ENCODE measurements around the gene ADD2.

The ADD2 gene

GRCh38 chr2:70709275-70710037 is 58.5 kb downstream of the ADD2 start:
- ATAC-seq (ENCODE audit: low read depth) = no peak
- H3K27me3 ChIP-seq (ENCODE audit: insufficient read depth, poor library complexity, severe bottlenecking) = peaks cover 3% of the 10 kb centered on the region
- H3K4me1 ChIP-seq (ENCODE audit: insufficient read depth, poor library complexity, severe bottlenecking) = no peaks in the 10 kb centered on the region

DNA sequence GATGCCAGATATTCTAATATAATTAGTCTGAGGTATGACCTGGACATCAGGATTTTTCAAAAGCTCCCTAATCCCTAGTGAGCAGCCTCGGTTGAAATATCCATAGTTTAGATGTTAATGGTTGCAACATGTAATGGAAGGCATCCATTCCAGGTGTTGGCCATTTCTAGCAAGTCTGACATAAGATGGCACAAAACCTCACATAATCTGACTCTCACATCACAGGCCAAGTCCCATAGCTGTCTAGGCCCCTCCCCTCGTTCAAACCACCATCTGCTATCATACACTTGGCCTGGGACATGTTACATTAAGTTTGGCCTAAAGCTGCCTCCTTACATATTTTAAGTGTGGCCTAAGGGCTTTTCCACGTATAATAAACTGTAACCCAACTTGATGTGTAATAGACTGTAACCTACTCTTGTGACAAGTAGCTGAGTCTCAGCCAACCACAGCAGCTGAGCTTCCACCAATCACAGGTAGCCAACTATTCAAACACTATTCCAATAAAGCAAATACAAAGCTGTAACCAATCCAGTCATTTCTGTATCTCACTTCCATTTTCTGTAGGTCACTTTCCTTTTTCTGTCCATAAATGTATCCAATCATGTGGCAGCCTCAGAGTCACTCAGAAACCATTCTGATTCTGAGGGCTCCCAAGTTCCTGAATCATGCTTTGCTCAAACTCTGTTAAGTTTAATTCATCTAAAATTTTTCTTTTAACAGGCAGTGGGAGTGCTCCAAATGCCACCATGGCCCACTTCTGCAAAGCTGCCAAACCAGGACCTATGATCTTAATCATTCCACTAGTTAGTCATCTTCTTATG is 59.4 kb downstream of the ADD2 start:
- Histone ChIP-seq H3K27me3 (ENCODE audit: insufficient read depth, poor library complexity, severe bottlenecking) (peaks cover 3% of the 10 kb centered on the region), H3K36me3 (ENCODE audit: low read depth) (no peaks in the 10 kb centered on the region), H3K4me3 (ENCODE audit: severe bottlenecking) (no peak overlapping the region), H3K4me1 (ENCODE audit: insufficient read depth, poor library complexity, severe bottlenecking) (no peaks in the 10 kb centered on the region), H3K27ac (ENCODE audit: poor library complexity, severe bottlenecking) (no peak overlapping the region), H3K9me3 (ENCODE audit: severe bottlenecking) (no peaks in the 10 kb centered on the region)
- ATAC-seq (ENCODE audit: low read depth) (no peak), DNase-seq (ENCODE audit: low spot score) (no peak)
- TF ChIP-seq CTCF (IDR thresholded peaks at IDR 0.05; ENCODE audit: poor library complexity, severe bottlenecking) = no peak

More at GRCh38 chr2:70709275-70710037, 58.5 kb downstream of the ADD2 start:
- H3K9me3 ChIP-seq (ENCODE audit: severe bottlenecking) = no peaks in the 10 kb centered on the region
- no peak overlapping the region for H3K4me3 ChIP-seq (ENCODE audit: severe bottlenecking)
- H3K27ac ChIP-seq (ENCODE audit: poor library complexity, severe bottlenecking) = no peak overlapping the region
- H3K36me3 ChIP-seq (ENCODE audit: low read depth) = no peaks in the 10 kb centered on the region
- no peak for TF ChIP-seq CTCF (IDR thresholded peaks at IDR 0.05; ENCODE audit: poor library complexity, severe bottlenecking)
- no peak for DNase-seq (ENCODE audit: low spot score)

DNA sequence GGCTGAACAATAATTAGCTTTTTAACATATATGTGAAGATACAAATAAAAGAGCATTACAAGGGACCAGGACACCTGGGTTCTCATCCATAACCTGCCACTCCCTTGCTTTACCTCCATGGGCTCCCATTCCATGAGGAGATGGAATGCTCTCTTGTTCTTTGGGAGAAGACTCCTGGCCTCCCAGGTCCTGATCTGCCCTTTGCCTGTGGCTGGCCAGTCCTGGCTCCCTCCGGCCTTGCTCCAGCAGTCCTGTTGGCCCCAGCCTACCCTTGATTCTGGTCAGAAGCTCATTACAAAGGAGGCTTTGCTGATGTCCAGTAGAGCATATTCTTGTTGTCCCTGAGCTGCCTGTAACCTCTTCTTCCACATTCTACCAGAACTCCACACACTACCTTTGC is 60.3 kb downstream of the ADD2 start:
- no peak for ATAC-seq (ENCODE audit: low read depth)
- H3K27me3 ChIP-seq (ENCODE audit: insufficient read depth, poor library complexity, severe bottlenecking) = peaks cover 3% of the 10 kb centered on the region
- no peaks in the 10 kb centered on the region for H3K36me3 ChIP-seq (ENCODE audit: low read depth)

DNA sequence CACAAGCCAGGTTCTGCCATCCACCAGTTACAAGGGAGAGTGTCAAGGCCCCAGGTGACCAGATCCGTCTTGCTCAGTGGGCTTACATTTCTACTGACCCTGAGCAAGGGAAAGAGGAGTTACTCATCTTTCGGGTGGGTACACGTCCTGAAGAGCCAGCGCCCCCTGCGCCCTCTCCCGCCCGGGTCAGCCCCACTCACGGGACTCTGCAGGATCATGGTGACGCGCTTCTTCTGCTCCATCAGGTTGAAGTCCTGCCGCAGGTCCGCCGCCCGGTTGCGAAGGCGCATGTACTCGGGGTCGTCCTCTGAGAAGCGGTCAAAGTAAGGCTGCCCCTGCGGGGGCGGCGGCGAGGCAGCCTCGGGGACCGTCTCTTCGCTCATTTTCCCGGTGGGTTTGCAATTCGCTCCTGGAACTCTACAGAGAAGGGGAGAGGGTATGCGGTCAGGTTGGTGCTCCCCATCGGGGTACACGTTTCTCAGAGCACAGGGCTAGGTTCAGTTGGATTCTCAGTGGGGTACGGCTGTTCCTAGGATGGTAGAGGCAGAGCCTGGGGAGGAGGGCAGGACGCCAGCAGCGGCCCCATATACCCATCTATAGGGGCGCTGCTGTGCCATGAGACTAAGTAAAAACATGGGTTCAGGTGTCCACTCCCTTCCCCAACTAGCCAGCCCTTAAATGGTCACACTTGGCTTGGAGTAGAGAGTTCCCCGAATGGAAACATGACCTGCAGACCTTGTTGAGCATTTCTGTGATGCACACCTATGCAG is 61.8 kb downstream of the ADD2 start:
- H3K4me1 ChIP-seq (ENCODE audit: insufficient read depth, poor library complexity, severe bottlenecking) = no peaks in the 10 kb centered on the region
- ATAC-seq (ENCODE audit: low read depth) (no peak), DNase-seq (ENCODE audit: low spot score) (no peak)
- TF ChIP-seq CTCF (IDR thresholded peaks at IDR 0.05; ENCODE audit: poor library complexity, severe bottlenecking) = no peak
- H3K27me3 ChIP-seq (ENCODE audit: insufficient read depth, poor library complexity, severe bottlenecking) = peaks cover 3% of the 10 kb centered on the region
- no peak overlapping the region for H3K4me3 ChIP-seq (ENCODE audit: severe bottlenecking)
- H3K36me3 ChIP-seq (ENCODE audit: low read depth) = no peaks in the 10 kb centered on the region
- H3K9me3 ChIP-seq (ENCODE audit: severe bottlenecking) = no peaks in the 10 kb centered on the region
- H3K27ac ChIP-seq (ENCODE audit: poor library complexity, severe bottlenecking) = no peak overlapping the region

More for the DNA sequence above, 60.3 kb downstream of the ADD2 start:
- Histone ChIP-seq H3K4me1 (ENCODE audit: insufficient read depth, poor library complexity, severe bottlenecking) (no peaks in the 10 kb centered on the region), H3K9me3 (ENCODE audit: severe bottlenecking) (no peaks in the 10 kb centered on the region), H3K27ac (ENCODE audit: poor library complexity, severe bottlenecking) (no peak overlapping the region), H3K4me3 (ENCODE audit: severe bottlenecking) (no peak overlapping the region)
- no peak for DNase-seq (ENCODE audit: low spot score)
- no peak for TF ChIP-seq CTCF (IDR thresholded peaks at IDR 0.05; ENCODE audit: poor library complexity, severe bottlenecking)
